Measurements from ENCODE around the gene HLTF.

The HLTF gene

DNA sequence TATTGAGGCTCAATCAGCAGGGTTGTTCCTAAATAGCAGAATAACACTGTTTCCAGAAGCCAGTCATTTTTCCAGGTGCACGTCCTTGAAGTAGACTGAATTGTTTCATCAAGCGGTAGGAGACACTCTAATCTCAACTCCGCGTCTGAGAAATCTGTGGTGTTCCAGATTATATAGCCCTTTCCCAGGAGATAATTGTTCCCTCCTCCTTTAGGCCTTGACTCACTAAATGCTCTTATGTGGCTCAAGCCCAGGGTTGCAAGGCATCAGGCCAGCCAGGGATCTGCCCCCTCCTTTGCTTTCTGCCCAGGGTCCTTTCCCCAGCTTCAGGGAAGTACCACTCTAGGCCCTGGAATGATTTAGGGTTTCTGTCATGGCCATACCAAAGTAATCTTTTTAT is 5.7 kb upstream of the HLTF start:
- H3K27me3 ChIP-seq (replicated peaks; ENCODE audit: insufficient read depth, low read length): no peaks in the 10 kb centered on the region
- no peak overlapping the region for H3K4me3 ChIP-seq (ENCODE audit: low read length)
- no peaks in the 10 kb centered on the region for H3K9me2 ChIP-seq (replicated peaks; ENCODE audit: insufficient read depth, low read length)
- no peak overlapping the region for H2AFZ ChIP-seq (ENCODE audit: low read length)
- H3K27ac ChIP-seq (ENCODE audit: low read length): no peak overlapping the region
- no peaks in the 10 kb centered on the region for H4K20me1 ChIP-seq (ENCODE audit: insufficient read depth, low read length)
- no peaks in the 10 kb centered on the region for H3K9me3 ChIP-seq (replicated peaks; ENCODE audit: insufficient read depth, low read length)
- H3K9ac ChIP-seq (ENCODE audit: low read length): no peak overlapping the region
- no peaks in the 10 kb centered on the region for H3K4me1 ChIP-seq (ENCODE audit: low read length)
- H3K79me2 ChIP-seq (ENCODE audit: low read length): no peaks in the 10 kb centered on the region
- no peak overlapping the region for H3K4me2 ChIP-seq (ENCODE audit: low read depth, low read length)
- DNase-seq: no peak
- H3K36me3 ChIP-seq (replicated peaks; ENCODE audit: insufficient read depth, low read length): no peaks in the 10 kb centered on the region
- no peaks in the 10 kb centered on the region for H3F3A ChIP-seq (ENCODE audit: insufficient read depth, low read length)
- TF ChIP-seq, protein P1, sequence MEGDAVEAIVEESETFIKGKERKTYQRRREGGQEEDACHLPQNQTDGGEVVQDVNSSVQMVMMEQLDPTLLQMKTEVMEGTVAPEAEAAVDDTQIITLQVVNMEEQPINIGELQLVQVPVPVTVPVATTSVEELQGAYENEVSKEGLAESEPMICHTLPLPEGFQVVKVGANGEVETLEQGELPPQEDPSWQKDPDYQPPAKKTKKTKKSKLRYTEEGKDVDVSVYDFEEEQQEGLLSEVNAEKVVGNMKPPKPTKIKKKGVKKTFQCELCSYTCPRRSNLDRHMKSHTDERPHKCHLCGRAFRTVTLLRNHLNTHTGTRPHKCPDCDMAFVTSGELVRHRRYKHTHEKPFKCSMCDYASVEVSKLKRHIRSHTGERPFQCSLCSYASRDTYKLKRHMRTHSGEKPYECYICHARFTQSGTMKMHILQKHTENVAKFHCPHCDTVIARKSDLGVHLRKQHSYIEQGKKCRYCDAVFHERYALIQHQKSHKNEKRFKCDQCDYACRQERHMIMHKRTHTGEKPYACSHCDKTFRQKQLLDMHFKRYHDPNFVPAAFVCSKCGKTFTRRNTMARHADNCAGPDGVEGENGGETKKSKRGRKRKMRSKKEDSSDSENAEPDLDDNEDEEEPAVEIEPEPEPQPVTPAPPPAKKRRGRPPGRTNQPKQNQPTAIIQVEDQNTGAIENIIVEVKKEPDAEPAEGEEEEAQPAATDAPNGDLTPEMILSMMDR (IDR thresholded peaks at IDR 0.05; ENCODE audit: low read length): no peak
- no peak for TF ChIP-seq EZH2 (optimal IDR thresholded peaks at IDR 0.05; ENCODE audit: low read depth, low read length)
- TF ChIP-seq EZH2phosphoT487 (IDR thresholded peaks at IDR 0.05; ENCODE audit: low read length): no peak

DNA sequence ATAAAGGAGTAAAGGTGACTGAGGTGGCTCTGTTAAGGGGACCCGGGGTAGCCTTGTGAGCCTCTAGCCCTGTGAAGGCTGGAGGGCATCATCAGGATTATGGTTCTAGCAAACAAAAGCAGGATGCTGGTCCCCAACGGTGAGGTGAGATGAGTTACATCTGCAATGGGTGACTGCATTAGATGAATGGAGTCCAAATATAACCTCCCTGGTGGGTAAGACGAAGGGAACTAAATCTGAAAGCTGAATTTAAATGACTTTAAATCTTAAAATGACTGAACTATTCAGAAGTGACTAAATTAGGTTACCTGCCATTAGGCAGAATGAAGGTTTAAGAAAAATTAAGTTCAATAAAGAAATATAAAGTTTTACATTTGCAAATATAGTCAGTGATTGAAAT is 4.6 kb upstream of the HLTF start:
- Histone ChIP-seq H3F3A (ENCODE audit: insufficient read depth, low read length) (no peaks in the 10 kb centered on the region), H3K4me2 (ENCODE audit: low read depth, low read length) (no peak overlapping the region), H3K36me3 (replicated peaks; ENCODE audit: insufficient read depth, low read length) (no peaks in the 10 kb centered on the region), H4K20me1 (ENCODE audit: insufficient read depth, low read length) (no peaks in the 10 kb centered on the region), H3K4me1 (ENCODE audit: low read length) (peaks cover 4% of the 10 kb centered on the region; the same call in 1 of the 2 replicates), H3K4me3 (ENCODE audit: low read length) (no peak overlapping the region), H3K79me2 (ENCODE audit: low read length) (no peaks in the 10 kb centered on the region), H3K9me2 (replicated peaks; ENCODE audit: insufficient read depth, low read length) (no peaks in the 10 kb centered on the region), H2AFZ (ENCODE audit: low read length) (no peak overlapping the region), H3K27me3 (replicated peaks; ENCODE audit: insufficient read depth, low read length) (no peaks in the 10 kb centered on the region), H3K9me3 (replicated peaks; ENCODE audit: insufficient read depth, low read length) (no peaks in the 10 kb centered on the region), H3K9ac (ENCODE audit: low read length) (no peak overlapping the region), H3K27ac (ENCODE audit: low read length) (no peak overlapping the region)
- no peak for DNase-seq
- TF ChIP-seq EZH2 (optimal IDR thresholded peaks at IDR 0.05; ENCODE audit: low read depth, low read length): no peak
- TF ChIP-seq, protein P1 (IDR thresholded peaks at IDR 0.05; ENCODE audit: low read length): no peak
- TF ChIP-seq EZH2phosphoT487 (IDR thresholded peaks at IDR 0.05; ENCODE audit: low read length): no peak

DNA sequence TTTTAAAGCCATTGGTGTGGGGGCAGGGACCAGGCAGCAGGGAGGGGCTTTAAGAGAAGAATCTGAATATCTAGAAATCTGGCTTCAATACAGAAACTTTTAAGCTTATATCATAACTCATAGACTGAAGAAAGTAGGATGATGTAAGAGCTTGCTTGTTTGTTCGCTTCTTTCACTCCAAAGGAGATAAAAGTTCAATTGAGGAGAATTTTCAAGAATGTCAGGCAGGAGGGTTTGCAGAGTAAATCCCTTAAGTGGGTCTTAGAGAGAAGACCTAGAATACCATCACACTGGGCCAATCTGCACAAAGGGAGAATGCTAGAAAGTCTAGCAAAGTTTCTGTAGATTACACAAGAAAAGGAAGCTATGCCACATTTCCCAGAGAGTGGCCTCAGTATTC is 4.1 kb upstream of the HLTF start:
- Histone ChIP-seq H3K4me3 (ENCODE audit: low read length) (no peak overlapping the region), H3K79me2 (ENCODE audit: low read length) (0 out of 2 replicates have a peak, but pooled peaks cover 1% of the 10 kb centered on the region), H3K9me2 (replicated peaks; ENCODE audit: insufficient read depth, low read length) (no peaks in the 10 kb centered on the region), H4K20me1 (ENCODE audit: insufficient read depth, low read length) (no peaks in the 10 kb centered on the region), H3F3A (ENCODE audit: insufficient read depth, low read length) (no peaks in the 10 kb centered on the region), H3K4me1 (ENCODE audit: low read length) (peaks cover 4% of the 10 kb centered on the region; the same call in 1 of the 2 replicates), H2AFZ (ENCODE audit: low read length) (no peak overlapping the region), H3K4me2 (ENCODE audit: low read depth, low read length) (no peak overlapping the region), H3K9ac (ENCODE audit: low read length) (no peak overlapping the region), H3K27me3 (replicated peaks; ENCODE audit: insufficient read depth, low read length) (no peaks in the 10 kb centered on the region), H3K27ac (ENCODE audit: low read length) (no peak overlapping the region), H3K9me3 (replicated peaks; ENCODE audit: insufficient read depth, low read length) (no peaks in the 10 kb centered on the region), H3K36me3 (replicated peaks; ENCODE audit: insufficient read depth, low read length) (no peaks in the 10 kb centered on the region)
- no peak for DNase-seq
- TF ChIP-seq, protein P1 (IDR thresholded peaks at IDR 0.05; ENCODE audit: low read length): no peak
- TF ChIP-seq EZH2 (optimal IDR thresholded peaks at IDR 0.05; ENCODE audit: low read depth, low read length) (no peak), EZH2phosphoT487 (IDR thresholded peaks at IDR 0.05; ENCODE audit: low read length) (no peak)
